ENCODE measurements around the gene CAPN1.
"Not testable (repeated sequence)": the region's sequence is repeated elsewhere in the genome, so short reads cannot be mapped to it uniquely, and the experiment has no call there.

The CAPN1 gene

GRCh38 chr11:65148657-65149056, 33.1 kb upstream of the CAPN1 start:
- no peak overlapping the region for H3K4me3 ChIP-seq (ENCODE audit: low read depth, low read length)
- TF ChIP-seq POLR2A (IDR thresholded peaks at IDR 0.05; ENCODE audit: extremely low read depth, insufficient read length) (no peak), MAX (IDR thresholded peaks at IDR 0.05; ENCODE audit: low read depth, low read length) (no peak), CTCF (IDR thresholded peaks at IDR 0.05; ENCODE audit: low read depth, low read length) (no peak), MYC (IDR thresholded peaks at IDR 0.05; ENCODE audit: low read depth, low read length) (no peak)
- DNase-seq (ENCODE audit: low read depth) = no peak

GRCh38 chr11:65150131-65150508, 31.6 kb upstream of the CAPN1 start:
- DNase-seq (ENCODE audit: low read depth); H3K4me3 ChIP-seq (ENCODE audit: low read depth, low read length): not testable (repeated sequence)

- TF ChIP-seq MYC (IDR thresholded peaks at IDR 0.05; ENCODE audit: low read depth, low read length) (no peak), MAX (IDR thresholded peaks at IDR 0.05; ENCODE audit: low read depth, low read length) (peak; percentile 31; the same call in 1 of the 2 replicates)
- DNase-seq (ENCODE audit: low read depth) = peak; percentile 93
- peak overlapping the region; percentile 16 for H3K4me3 ChIP-seq (ENCODE audit: low read depth, low read length)
Measured at GRCh38 chr11:65150509-65151299, 31.0 kb upstream of the CAPN1 start.

- H3K4me3 ChIP-seq (ENCODE audit: low read depth, low read length) = no peak overlapping the region
- DNase-seq (ENCODE audit: low read depth) = no peak
- TF ChIP-seq MYC (IDR thresholded peaks at IDR 0.05; ENCODE audit: low read depth, low read length) = no peak
- no peak for TF ChIP-seq MAX (IDR thresholded peaks at IDR 0.05; ENCODE audit: low read depth, low read length)
- no peak for TF ChIP-seq POLR2A (IDR thresholded peaks at IDR 0.05; ENCODE audit: extremely low read depth, insufficient read length)
- TF ChIP-seq CTCF (IDR thresholded peaks at IDR 0.05; ENCODE audit: low read depth, low read length) = no peak
Measured at GRCh38 chr11:65151331-65151899, 30.3 kb upstream of the CAPN1 start.

GRCh38 chr11:65152122-65152521, 29.6 kb upstream of the CAPN1 start:
- TF ChIP-seq POLR2A (IDR thresholded peaks at IDR 0.05; ENCODE audit: extremely low read depth, insufficient read length) (no peak), CTCF (IDR thresholded peaks at IDR 0.05; ENCODE audit: low read depth, low read length) (no peak), MYC (IDR thresholded peaks at IDR 0.05; ENCODE audit: low read depth, low read length) (no peak), MAX (IDR thresholded peaks at IDR 0.05; ENCODE audit: low read depth, low read length) (no peak)
- no peak overlapping the region for H3K4me3 ChIP-seq (ENCODE audit: low read depth, low read length)
- no peak for DNase-seq (ENCODE audit: low read depth)

- TF ChIP-seq MAX (IDR thresholded peaks at IDR 0.05; ENCODE audit: low read depth, low read length) = no peak
- TF ChIP-seq CTCF (IDR thresholded peaks at IDR 0.05; ENCODE audit: low read depth, low read length) = no peak
- no peak for TF ChIP-seq MYC (IDR thresholded peaks at IDR 0.05; ENCODE audit: low read depth, low read length)
- no peak for TF ChIP-seq POLR2A (IDR thresholded peaks at IDR 0.05; ENCODE audit: extremely low read depth, insufficient read length)
- no peak for DNase-seq (ENCODE audit: low read depth)
- no peak overlapping the region for H3K4me3 ChIP-seq (ENCODE audit: low read depth, low read length)
Measured at GRCh38 chr11:65156256-65156655, 25.5 kb upstream of the CAPN1 start.
